Epithelial cell of proximal tubule (primary cell): ENCODE results near the gene BCDIN3D. TPM values are rescaled to one million over a fixed set of nuclear protein-coding genes. Genes with fewer than 3 reads are reported as not detected.

Source experiments
- DNase-seq: peaks from one replicate; pipeline ENCODE4 v3.0.0-alpha.2; 2011; ENCODE audit warnings: low read depth
- H3K4me3 ChIP-seq: 2 replicates; pipeline ENCODE4 v1.5.1; 2011; ENCODE audit warnings: low read depth, mild to moderate bottlenecking, low read length
- CTCF ChIP-seq: conservative IDR thresholded peaks from 2 replicates; pipeline ENCODE4 v1.5.1; 2012; ENCODE audit warnings: low read depth, mild to moderate bottlenecking, low read length
- total RNA-seq: library from RNA; depleted of rRNA; stranded (reverse); fragments of >200 nt; gene quantifications from 2 replicates; pipeline ENCODE4 v1.2.3, GENCODE V29; 2015

BCDIN3D gene
- total RNA-seq: 1.7 and 7.1 TPM in 2 replicates

GRCh38 chr12:49842519-49843352 is at the start of gene BCDIN3D:
BCDIN3D (minus strand) TSS chr12:49843106; CDS start chr12:49843087, 19 bp downstream.
- peak within 1 kb of the TSS; percentile 83 for H3K4me3 ChIP-seq
- TF ChIP-seq CTCF: no peak
- DNase-seq: peak; percentile 53

GRCh38 chr12:49892084-49892731 is 49.3 kb upstream of the BCDIN3D start:
- no peak for DNase-seq
- no peak for TF ChIP-seq CTCF
- no peak overlapping the region for H3K4me3 ChIP-seq

- DNase-seq: no peak
- no peak for TF ChIP-seq CTCF
These were observed 48.6 kb upstream of the BCDIN3D start for GRCh38 chr12:49891476-49891875.

GRCh38 chr12:49891012-49891411 is 48.1 kb upstream of the BCDIN3D start:
- no peak overlapping the region for H3K4me3 ChIP-seq
- DNase-seq: no peak
- no peak for TF ChIP-seq CTCF

More at GRCh38 chr12:49891476-49891875, 48.6 kb upstream of the BCDIN3D start:
- H3K4me3 ChIP-seq: no peak overlapping the region

GRCh38 chr12:49890096-49890461 is 47.2 kb upstream of the BCDIN3D start:
- TF ChIP-seq CTCF: no peak
- no peak for DNase-seq
- H3K4me3 ChIP-seq: no peak overlapping the region

GRCh38 chr12:49889361-49890095 is 46.6 kb upstream of the BCDIN3D start:
- DNase-seq: no peak
- H3K4me3 ChIP-seq: no peak overlapping the region
- no peak for TF ChIP-seq CTCF
